ENCODE results near the gene PCDHGC4.

DNA sequence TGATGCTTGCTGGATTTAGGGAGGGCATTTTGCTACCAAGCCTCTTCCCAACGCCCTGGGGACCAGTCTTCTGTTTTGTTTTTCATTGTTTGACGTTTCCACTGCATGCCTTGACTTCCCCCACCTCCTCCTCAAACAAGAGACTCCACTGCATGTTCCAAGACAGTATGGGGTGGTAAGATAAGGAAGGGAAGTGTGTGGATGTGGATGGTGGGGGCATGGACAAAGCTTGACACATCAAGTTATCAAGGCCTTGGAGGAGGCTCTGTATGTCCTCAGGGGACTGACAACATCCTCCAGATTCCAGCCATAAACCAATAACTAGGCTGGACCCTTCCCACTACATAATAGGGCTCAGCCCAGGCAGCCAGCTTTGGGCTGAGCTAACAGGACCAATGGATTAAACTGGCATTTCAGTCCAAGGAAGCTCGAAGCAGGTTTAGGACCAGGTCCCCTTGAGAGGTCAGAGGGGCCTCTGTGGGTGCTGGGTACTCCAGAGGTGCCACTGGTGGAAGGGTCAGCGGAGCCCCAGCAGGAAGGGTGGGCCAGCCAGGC lies 27.0 kb downstream of the PCDHGC4 start:
- TF ChIP-seq CTCF (IDR thresholded peaks at IDR 0.05) (no peak), POLR2A (IDR thresholded peaks at IDR 0.05) (no peak)
